A673 (cell line): ENCODE results near the gene SLC6A18. TPM values are rescaled to one million over a fixed set of nuclear protein-coding genes. Genes with fewer than 3 reads are reported as not detected.

Source experiments
- BruUV-seq: library from RNA; stranded (reverse); fragments of 400-500 nt; replicated peaks from 2 replicates; lab custom pipeline; 2021; lab: Mats Ljungman, UMichigan
- CTCF ChIA-PET: fragments of 300-600 bp; sonication (Branson Sonifier 250); formaldehyde crosslinking; loops from one replicate; lab custom pipeline; 2022; ENCODE audit warnings: antibody characterized with exemption; lab: Charles Lee
- POLR2A ChIA-PET: fragments of 300-600 bp; sonication (Branson Sonifier 250); formaldehyde crosslinking; loops from one replicate; lab custom pipeline; 2022; ENCODE audit warnings: antibody characterized with exemption; ENCODE audit not compliant: low non-redundant PET; lab: Charles Lee
- DNase-seq: peaks from one replicate; pipeline ENCODE4 v3.0.0-alpha.2; 2015; ENCODE audit warnings: low spot score
- H3K27ac ChIP-seq: fragments of 200-600 bp; sonication (generic); 2 replicates; pipeline ENCODE4 v1.5.1; 2016; ENCODE audit warnings: mixed run types, low read depth, mild to moderate bottlenecking, mixed read lengths, antibody characterized with exemption, low read length; ENCODE audit not compliant: poor library complexity, severe bottlenecking
- H3K27me3 ChIP-seq: fragments of 200-600 bp; sonication (generic); replicated peaks from 2 replicates; pipeline ENCODE4 v1.6.1; 2017; ENCODE audit warnings: mixed run types, low read depth, mild to moderate bottlenecking, mixed read lengths, antibody characterized with exemption, low read length; ENCODE audit not compliant: insufficient read depth, poor library complexity
- H3K36me3 ChIP-seq: fragments of 200-600 bp; sonication (generic); 2 replicates; pipeline ENCODE4 v1.6.1; 2016; ENCODE audit warnings: mixed run types, mild to moderate bottlenecking, mixed read lengths, antibody characterized with exemption, low read length; ENCODE audit not compliant: insufficient read depth, poor library complexity, severe bottlenecking
- H3K4me1 ChIP-seq: fragments of 200-600 bp; sonication (generic); 2 replicates; pipeline ENCODE4 v1.6.1; 2017; ENCODE audit warnings: mixed run types, mild to moderate bottlenecking, mixed read lengths, antibody characterized with exemption, low read length; ENCODE audit not compliant: insufficient read depth, poor library complexity, severe bottlenecking
- H3K4me3 ChIP-seq: fragments of 200-600 bp; sonication (generic); 2 replicates; pipeline ENCODE4 v1.5.1; 2016; ENCODE audit warnings: low read depth, mixed run types, mild to moderate bottlenecking, mixed read lengths, low read length; ENCODE audit not compliant: poor library complexity, severe bottlenecking
- H3K9me3 ChIP-seq: fragments of 200-600 bp; sonication (generic); 2 replicates; pipeline ENCODE4 v1.6.1; 2016; ENCODE audit warnings: mixed run types, low read depth, mild to moderate bottlenecking, mixed read lengths, antibody characterized with exemption, low read length; ENCODE audit not compliant: poor library complexity, severe bottlenecking
- EZH2 ChIP-seq: fragments of 200-600 bp; sonication (generic); IDR thresholded peaks from 2 replicates; pipeline ENCODE4 v1.6.1; 2017; ENCODE audit warnings: borderline replicate concordance, low read depth, mild to moderate bottlenecking, mixed read lengths, antibody characterized with exemption, low read length; ENCODE audit not compliant: poor library complexity, severe bottlenecking
- intact Hi-C: fragments of 100-400 bp; cut with micrococcal nuclease; formaldehyde crosslinking; loops from one replicate; pipeline ENCODE4 v1.10.0; 2022; ENCODE audit not compliant: unreplicated experiment
- total RNA-seq: library from RNA; stranded (reverse); gene quantifications from 2 replicates; pipeline ENCODE4 v1.2.3, GENCODE V29; 2021
- TF ChIP-seq, protein P1 (sequence below): fragments of 300-800, 200-600 bp; sonication (generic); conservative IDR thresholded peaks from 2 replicates; pipeline ENCODE4 v1.5.1; 2017; ENCODE audit warnings: low read depth, mild to moderate bottlenecking, antibody characterized with exemption, low read length, moderate library complexity, mixed read lengths

SLC6A18 gene
- total RNA-seq, 1 experiment from 2014 or later = not detected

GRCh38 chr5:1278216-1278615, 53.0 kb downstream of the SLC6A18 start:
- Histone ChIP-seq H3K9me3 (no peaks in the 10 kb centered on the region), H3K4me3 (no peak overlapping the region), H3K27ac (no peak overlapping the region), H3K27me3 (no peaks in the 10 kb centered on the region), H3K36me3 (no peaks in the 10 kb centered on the region), H3K4me1 (no peaks in the 10 kb centered on the region)
- intact Hi-C loops = no loop called here
- no peak for TF ChIP-seq EZH2
- TF ChIP-seq, protein P1, sequence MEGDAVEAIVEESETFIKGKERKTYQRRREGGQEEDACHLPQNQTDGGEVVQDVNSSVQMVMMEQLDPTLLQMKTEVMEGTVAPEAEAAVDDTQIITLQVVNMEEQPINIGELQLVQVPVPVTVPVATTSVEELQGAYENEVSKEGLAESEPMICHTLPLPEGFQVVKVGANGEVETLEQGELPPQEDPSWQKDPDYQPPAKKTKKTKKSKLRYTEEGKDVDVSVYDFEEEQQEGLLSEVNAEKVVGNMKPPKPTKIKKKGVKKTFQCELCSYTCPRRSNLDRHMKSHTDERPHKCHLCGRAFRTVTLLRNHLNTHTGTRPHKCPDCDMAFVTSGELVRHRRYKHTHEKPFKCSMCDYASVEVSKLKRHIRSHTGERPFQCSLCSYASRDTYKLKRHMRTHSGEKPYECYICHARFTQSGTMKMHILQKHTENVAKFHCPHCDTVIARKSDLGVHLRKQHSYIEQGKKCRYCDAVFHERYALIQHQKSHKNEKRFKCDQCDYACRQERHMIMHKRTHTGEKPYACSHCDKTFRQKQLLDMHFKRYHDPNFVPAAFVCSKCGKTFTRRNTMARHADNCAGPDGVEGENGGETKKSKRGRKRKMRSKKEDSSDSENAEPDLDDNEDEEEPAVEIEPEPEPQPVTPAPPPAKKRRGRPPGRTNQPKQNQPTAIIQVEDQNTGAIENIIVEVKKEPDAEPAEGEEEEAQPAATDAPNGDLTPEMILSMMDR = no peak
- ChIA-PET CTCF (no interaction called here), POLR2A (no interaction called here)
- DNase-seq = no peak
- BruUV-seq = no TSS peak

GRCh38 chr5:1278656-1279442, 53.7 kb downstream of the SLC6A18 start:
- Histone ChIP-seq H3K9me3 (no peaks in the 10 kb centered on the region), H3K27me3 (no peaks in the 10 kb centered on the region), H3K4me3 (no peak overlapping the region), H3K36me3 (no peaks in the 10 kb centered on the region), H3K27ac (no peak overlapping the region), H3K4me1 (no peaks in the 10 kb centered on the region)
- no peak for TF ChIP-seq EZH2
- TF ChIP-seq, protein P1 = no peak
- no peak for DNase-seq
- POLR2A ChIA-PET = no interaction called here
- BruUV-seq = no TSS peak
- CTCF ChIA-PET = no interaction called here
- intact Hi-C loops = no loop called here

GRCh38 chr5:1279443-1280151, 54.4 kb downstream of the SLC6A18 start:
- BruUV-seq = no TSS peak
- H3K36me3 ChIP-seq = no peaks in the 10 kb centered on the region
- no peaks in the 10 kb centered on the region for H3K27me3 ChIP-seq
- H3K27ac ChIP-seq = no peak overlapping the region
- no peak overlapping the region for H3K4me3 ChIP-seq
- POLR2A ChIA-PET = no interaction called here
- no peak for DNase-seq
- H3K4me1 ChIP-seq = no peaks in the 10 kb centered on the region
- intact Hi-C loops = no loop called here
- CTCF ChIA-PET = no interaction called here
- no peaks in the 10 kb centered on the region for H3K9me3 ChIP-seq
- no peak for TF ChIP-seq EZH2
- TF ChIP-seq, protein P1 = no peak
